IPS DF 19.7 (cell line): ENCODE measurements around the gene KCTD14.
"Not testable (repeated sequence)": the region's sequence is repeated elsewhere in the genome, so short reads cannot be mapped to it uniquely, and the experiment has no call there.

ENCODE experiments used
- DNase-seq: peaks from one replicate; pipeline ENCODE4 v3.0.0-alpha.2; 2013; ENCODE audit warnings: low read depth, low spot score

Gene KCTD14

GRCh38 chr11:78022397-78023396, at the start of gene KCTD14:
TSS of gene KCTD14 (minus strand) at chr11:78023276. CDS start at chr11:78023249, 27 bp downstream.
- DNase-seq, result no peak

GRCh38 chr11:78072455-78072854, 49.4 kb upstream of the KCTD14 start:
- DNase-seq, result no peak

- no peak for DNase-seq
Observed at GRCh38 chr11:78071717-78072116, 48.6 kb upstream of the KCTD14 start.

GRCh38 chr11:78070621-78071020, 47.5 kb upstream of the KCTD14 start:
- DNase-seq, result no peak

- no peak for DNase-seq
Observed at GRCh38 chr11:78069465-78069864, 46.4 kb upstream of the KCTD14 start.

GRCh38 chr11:78067704-78068103, 44.6 kb upstream of the KCTD14 start:
- DNase-seq, result no peak

- DNase-seq, result no peak
Observed at GRCh38 chr11:78066471-78066870, 43.4 kb upstream of the KCTD14 start.

- DNase-seq, result no peak
Observed at GRCh38 chr11:78065203-78065602, 42.1 kb upstream of the KCTD14 start.

- no peak for DNase-seq
Observed at GRCh38 chr11:78063440-78064181, 40.5 kb upstream of the KCTD14 start, which contains the start of gene THRSP. TSS of gene THRSP (plus strand) at chr11:78063861. CDS start at chr11:78063882, 21 bp downstream.

- DNase-seq, result no peak
Observed at GRCh38 chr11:78062671-78063070, 39.6 kb upstream of the KCTD14 start.

GRCh38 chr11:78061921-78062311, 38.8 kb upstream of the KCTD14 start:
- DNase-seq, result no peak

GRCh38 chr11:78061088-78061920, 38.2 kb upstream of the KCTD14 start:
- DNase-seq, result no peak

- no peak for DNase-seq
Observed at GRCh38 chr11:78060533-78060932, 37.5 kb upstream of the KCTD14 start.

- DNase-seq, result not testable (repeated sequence)
Observed at GRCh38 chr11:78059749-78060328, 36.8 kb upstream of the KCTD14 start.

- DNase-seq, result no peak
Observed at GRCh38 chr11:78057462-78058055, 34.5 kb upstream of the KCTD14 start.

GRCh38 chr11:78056093-78056492, 33.0 kb upstream of the KCTD14 start:
- DNase-seq, result no peak

- no peak for DNase-seq
Observed at GRCh38 chr11:78054971-78055370, 31.9 kb upstream of the KCTD14 start.

GRCh38 chr11:78050964-78051831, 28.1 kb upstream of the KCTD14 start:
- DNase-seq, result no peak

GRCh38 chr11:78049348-78049747, 26.3 kb upstream of the KCTD14 start:
- DNase-seq, result no peak

- no peak for DNase-seq
Observed at GRCh38 chr11:78048561-78048960, 25.5 kb upstream of the KCTD14 start.
